GM21515 (cell line): ENCODE data around the gene CEBPZ.
A peak's percentile ranks its signal among the peaks of the same experiment; 100 is the strongest.
"Not testable (repeated sequence)": the region's sequence is repeated elsewhere in the genome, so short reads cannot be mapped to it uniquely, and the experiment has no call there.

Experiments used
- ATAC-seq: cut with Tn5 transposase; IDR thresholded peaks from one replicate; pipeline ENCODE4 v1.9.1; 2021; ENCODE audit not compliant: unreplicated experiment

Gene CEBPZ

GRCh38 chr2:37219046-37219445 is 12.3 kb downstream of the CEBPZ start:
- no peak for ATAC-seq

- no peak for ATAC-seq
Observed at GRCh38 chr2:37215250-37215649, 16.1 kb downstream of the CEBPZ start.

GRCh38 chr2:37211939-37212338 is 19.5 kb downstream of the CEBPZ start:
- no peak for ATAC-seq

DNA sequence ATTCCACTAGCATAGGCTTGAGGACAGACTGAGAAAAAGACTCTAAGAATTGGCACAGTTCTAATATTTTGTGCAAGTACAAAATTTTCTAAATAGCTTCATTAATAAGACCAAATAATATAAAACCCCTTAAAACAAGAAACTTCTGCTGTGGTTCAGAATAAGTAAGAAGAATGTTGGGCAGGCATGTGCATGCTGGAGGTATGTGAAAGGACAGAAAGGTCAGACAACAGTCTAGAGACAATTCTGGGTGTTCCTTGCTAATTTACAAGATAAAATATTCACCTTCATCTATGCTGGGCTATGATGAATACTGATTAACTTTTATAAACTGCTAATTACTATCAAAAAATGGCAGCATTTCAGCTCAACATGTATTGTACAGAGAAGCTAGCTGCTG is 20.2 kb downstream of the CEBPZ start:
- no peak for ATAC-seq

DNA sequence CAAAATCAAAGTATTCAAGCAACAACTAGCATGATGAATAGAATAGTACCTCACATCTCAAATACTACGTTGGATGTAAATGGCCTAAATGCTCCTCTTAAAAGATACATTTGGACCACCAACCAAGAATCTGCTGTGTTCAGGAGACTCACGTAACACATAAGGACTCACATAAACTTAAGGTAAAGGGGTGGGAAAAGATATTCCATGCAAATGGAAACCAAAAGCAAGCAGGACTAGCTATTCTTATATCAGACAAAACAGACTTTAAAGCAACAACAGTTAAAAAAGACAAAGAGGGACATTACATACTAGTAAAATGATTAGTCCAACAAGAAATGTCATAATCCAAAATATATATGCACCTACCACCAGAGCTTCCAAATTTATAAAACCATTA is 24.6 kb downstream of the CEBPZ start:
- not testable (repeated sequence) for ATAC-seq

DNA sequence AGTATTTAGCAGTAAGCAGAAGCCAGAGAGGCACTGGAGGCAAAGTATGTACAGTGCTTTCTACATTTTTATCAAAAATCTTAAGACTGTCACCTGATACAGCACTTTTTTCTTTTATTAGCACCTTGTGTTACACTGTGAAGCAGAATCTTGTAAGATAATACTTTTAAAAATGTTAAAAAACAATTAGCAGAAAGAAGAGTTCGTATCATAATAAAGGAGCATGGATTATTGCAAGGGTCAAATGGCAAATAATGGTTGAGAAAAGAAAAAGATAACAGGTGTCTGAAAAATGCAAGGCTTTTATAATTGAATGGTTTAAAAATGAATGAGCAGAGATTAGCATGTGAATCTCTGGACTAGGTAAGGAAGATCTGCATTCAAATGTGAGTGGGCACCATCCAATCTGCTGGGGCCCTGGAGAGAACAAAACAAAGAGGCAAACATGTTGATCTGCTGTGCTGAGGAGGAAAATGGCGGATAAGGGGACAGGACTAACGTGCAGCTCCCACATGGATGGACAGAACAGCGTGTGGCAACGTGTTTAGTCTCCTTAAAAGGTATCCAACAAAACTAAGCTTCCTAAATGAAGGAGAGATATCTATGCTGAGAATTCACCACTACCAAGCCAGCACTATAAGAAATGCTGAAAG is 25.6 kb downstream of the CEBPZ start:
- ATAC-seq, result no peak

- not testable (repeated sequence) for ATAC-seq
Observed at GRCh38 chr2:37205071-37205661, 26.2 kb downstream of the CEBPZ start.

DNA sequence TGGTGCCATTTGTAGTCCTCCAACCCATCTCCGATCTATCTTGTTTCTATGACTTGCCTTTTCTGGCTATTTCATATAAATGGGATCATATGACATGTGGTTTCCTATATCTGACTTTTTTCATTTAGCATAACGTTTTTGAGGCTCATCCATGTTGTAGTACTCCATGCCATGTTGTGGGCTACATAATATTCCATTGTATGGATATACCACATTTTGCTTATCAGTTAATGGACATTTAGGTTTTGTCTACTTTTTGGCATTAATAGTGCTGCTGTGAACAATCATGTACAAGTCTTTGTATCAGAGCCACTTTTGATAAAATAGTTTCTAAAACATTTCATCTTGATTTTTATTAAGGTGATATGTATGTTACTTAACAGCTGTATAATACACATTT is 27.7 kb downstream of the CEBPZ start:
- no peak for ATAC-seq

DNA sequence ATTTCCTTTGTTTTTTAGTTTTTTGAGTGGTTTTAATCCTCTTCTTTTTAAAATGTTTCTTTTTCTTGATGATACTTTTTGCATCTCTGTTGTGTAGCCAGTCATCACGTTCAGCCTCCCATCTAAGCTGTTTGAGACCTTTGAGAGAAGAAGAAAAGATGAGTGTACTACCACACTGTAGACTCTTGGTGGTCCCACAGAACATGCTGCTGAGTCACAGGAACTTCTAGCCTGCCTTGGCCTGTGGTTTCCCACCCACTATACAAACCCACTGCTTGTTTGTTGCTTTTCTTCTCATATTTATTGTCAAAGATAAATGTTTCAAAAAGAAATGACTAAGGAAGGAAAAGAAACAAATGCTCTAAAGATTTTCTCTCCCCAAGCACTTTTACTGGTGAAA is 29.6 kb downstream of the CEBPZ start:
- no peak for ATAC-seq

DNA sequence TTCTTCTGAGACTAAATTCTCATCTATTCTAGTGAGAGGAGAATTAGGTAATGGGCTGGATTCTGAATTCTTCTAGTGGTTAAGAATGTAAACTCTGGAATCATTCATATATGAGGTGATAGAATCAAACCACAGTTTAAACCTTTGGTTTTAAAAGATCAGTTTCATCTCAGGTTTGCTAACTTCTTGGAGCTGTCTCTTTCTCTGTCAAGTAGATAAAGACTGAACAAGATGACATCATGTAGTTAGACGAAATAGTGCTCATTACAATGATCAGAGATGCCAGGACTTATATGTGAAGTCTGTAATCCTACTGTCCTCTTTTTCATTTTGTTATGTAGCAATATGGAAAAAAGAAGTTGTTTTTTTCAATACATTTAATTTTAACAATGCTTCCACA is 30.2 kb downstream of the CEBPZ start:
- ATAC-seq, result no peak

- no peak for ATAC-seq
Observed at GRCh38 chr2:37198681-37199065, 32.7 kb downstream of the CEBPZ start.

- peak; percentile 65 for ATAC-seq
Observed at GRCh38 chr2:37196320-37197195, 34.8 kb downstream of the CEBPZ start, which contains the start of gene CEBPZOS. TSS of gene CEBPZOS (plus strand) at chr2:37196496. CDS start at chr2:37199705, 3,209 bp downstream.

DNA sequence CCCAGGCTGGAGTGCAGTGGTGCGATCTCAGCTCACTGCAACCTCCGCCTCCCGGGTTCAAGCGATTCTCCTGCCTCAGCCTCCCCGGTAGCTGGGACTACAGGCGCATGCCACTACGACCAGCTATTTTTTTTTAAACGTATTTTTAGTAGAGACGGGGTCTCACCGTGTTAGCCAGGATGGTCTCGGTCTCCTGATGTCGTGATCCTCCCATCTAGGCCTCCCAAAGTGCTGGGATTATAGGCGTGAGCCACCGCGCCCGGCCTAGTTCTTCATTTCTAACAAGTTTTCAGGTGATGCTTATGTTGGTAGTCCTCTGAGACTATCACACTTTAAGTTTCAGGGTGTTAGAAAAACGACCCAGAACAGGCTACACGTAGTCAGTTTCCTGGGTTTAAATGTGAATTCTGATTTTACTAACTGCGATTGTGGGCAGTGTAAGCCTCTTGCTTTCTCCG is 35.5 kb downstream of the CEBPZ start:
- ATAC-seq, result not testable (repeated sequence)

DNA sequence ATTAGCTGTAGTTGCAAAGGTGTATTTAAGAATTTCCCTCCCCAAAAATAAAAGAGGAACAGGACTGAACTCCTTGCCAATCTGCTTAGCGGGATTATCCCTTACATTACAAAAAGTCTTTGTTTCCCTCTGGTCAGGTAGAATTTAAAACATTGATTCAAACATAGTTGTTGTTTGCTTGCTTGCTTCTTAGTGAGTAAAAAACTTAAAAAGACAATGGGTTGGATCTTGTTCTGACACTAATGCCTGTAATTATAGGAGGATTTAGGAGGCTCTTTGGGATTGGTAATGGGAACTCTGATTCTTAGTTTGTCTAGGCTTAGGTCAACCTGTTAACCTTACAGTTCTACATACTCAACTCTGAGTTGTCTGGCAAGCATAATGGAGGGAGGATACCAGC is 38.8 kb downstream of the CEBPZ start:
- no peak for ATAC-seq

DNA sequence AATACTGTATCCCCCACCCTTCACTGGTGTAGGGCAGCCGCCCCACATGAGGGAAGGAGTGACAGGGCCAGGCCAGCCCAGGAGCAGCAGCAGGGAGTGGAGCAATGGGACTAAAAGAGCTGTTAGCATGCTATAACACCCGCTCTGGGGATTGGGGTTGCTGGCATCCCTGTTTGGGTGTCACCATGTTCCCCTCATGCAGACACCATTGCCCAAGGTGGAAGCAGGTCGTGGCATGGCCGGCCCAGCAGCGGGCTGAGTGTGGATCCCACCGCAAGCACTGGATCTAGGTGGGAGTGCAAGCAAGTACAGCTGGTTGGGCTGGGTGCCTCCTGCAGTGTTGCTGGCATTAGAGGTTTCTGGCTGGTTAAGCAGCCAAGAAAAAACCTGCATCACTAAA is 39.6 kb downstream of the CEBPZ start:
- ATAC-seq, result no peak

DNA sequence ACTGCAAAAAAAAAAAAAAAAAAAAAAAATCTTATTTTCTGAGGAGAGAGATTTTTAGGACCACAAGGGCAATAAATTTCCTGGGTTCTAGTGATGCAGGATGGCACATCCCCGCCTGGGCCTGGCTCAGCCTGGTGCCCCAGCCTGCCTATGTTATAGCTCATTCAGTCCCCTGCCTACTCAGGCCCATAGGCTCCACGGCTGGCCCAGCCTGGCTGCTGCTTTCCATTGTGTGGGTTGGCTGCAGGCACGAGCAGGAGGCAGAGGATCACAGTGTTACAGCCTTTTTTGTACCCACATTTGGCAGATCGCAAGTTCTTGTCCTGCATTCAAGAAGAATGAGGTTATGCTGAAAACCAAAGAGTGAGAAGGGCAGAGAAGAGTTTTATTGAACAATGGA is 40.1 kb downstream of the CEBPZ start:
- no peak for ATAC-seq

- ATAC-seq, result no peak
Observed at GRCh38 chr2:37190290-37190689, 41.1 kb downstream of the CEBPZ start.

DNA sequence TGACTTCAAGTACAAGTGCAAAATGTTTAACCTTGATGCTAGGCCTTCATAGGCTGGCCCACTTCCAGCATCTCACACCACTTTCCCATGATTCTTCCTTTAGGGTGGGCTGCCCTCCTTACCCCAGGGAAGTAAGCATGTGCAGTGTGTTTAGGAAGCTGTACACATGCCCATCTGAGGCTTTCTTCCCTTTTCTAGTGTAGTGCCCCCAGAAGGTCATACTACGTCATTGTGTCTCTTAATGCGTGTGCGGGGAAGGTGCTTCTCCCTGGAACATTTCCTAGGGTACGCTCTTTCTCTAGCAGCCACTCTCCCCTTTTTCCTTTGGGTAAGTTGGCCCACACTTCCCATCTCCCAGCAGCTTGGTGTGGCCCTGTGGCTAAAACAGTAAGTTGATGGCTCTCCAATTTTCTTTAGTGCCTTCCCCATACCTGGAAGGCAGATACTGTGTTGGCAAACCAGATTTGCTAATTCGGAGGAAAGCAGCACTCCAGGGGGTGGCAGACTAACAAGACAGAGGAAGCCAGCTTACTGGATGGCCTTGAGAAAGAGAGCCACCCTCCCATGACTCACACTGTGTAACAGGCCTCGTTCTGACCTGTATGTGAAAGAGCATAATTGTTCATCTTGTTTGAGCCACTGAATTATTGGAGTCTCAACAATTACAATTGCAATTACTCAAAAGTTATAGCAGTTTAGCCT is 41.8 kb downstream of the CEBPZ start:
- ATAC-seq, result no peak

DNA sequence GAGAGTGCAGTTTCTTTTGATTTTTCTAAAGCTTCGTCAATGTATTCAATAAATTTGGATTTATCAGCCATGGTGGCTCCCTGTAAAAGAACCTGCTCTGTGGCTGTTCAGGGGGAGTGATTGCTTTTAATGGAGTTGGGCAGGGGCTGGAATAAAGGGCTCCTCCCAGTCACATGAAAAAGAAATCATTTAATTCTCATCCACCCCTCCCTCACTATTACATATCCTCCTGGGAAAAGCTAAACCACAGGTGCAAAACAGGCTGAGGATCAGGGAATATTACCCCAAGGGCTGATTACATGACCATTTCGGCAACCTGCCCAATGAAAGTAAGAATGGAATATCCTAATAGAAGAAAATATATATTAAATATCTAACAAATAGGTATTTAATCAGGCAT is 42.8 kb downstream of the CEBPZ start, which contains the start of gene SULT6B1:
TSS of gene SULT6B1 (minus strand) at position 101 of the 400 bp plus-strand sequence. CDS start at position 71, 30 bp downstream.
- no peak for ATAC-seq

DNA sequence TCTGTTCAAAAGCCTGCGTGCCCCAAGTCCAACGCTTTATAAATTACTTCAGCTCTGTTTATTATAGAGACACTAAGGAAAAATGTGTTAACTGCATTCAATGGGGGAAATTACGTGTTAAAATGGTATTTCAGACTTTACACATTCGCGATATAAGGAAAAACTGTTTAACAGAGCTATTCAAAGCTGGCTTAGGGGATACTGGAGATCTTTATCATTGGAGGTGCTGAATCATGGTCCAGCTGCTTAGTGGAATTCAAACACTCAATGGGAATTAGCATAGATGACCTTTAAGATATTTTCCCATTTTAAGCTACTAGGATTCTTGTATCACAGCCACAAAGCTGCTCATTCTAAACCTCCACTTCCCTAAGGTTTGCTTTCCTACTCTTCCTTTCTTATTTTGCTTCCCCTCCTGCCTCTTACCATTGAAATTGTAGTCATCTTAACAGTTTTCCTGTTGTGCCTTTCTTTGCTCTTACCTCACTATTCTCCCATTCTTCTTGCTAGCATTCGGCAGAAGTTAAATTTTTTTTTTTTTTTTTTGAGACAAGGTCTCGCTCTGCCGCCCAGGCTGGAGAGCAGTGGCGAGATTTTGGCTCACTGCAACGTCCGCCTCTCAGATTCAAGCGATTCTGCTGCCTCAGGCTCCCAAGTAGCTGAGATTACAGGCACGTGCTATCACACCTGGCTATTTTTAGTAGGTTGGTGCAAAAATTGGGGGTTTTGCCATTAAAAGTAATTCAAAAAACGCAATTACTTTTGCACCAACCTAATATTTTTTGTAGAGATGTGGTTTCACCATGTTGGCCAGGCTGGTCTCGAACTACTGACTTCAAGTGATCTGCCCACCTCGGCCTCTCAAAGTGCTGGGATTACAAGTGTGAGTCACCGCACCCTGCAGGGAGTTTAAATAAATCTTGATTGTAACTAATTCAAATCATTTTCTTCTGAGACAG is 49.4 kb downstream of the CEBPZ start:
- ATAC-seq, result no peak
